Measurements from ENCODE around the gene SYNCRIP.

SYNCRIP gene

DNA sequence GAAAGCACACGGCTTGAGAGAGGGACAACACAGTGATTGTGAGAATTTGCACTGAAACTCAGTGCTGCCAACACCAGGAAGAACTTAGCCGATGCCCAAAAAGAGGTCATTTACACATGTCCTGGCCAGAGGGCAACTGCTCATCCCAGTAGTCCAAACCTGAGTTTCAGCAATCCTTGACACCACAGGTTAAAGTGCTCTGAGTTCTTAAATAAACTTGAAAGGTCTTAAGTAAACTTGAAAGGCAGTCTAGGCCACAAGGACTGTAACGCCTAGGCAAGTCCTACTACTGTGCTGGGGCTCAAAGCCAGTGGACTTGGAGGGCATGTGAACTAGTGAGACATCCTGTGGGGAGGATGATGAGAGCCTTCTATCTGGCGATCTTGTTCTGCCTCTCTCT is 63.1 kb downstream of the SYNCRIP start:
- Histone ChIP-seq H3K4me3 (replicated peaks; ENCODE audit: low read depth, low read length) (no peak overlapping the region), H3K27me3 (replicated peaks; ENCODE audit: control insufficient read depth, insufficient read depth, low read length) (no peaks in the 10 kb centered on the region), H3K36me3 (ENCODE audit: control insufficient read depth, insufficient read depth, low read length) (no peaks in the 10 kb centered on the region; the same call in 1 of the 2 replicates)
- no peak for DNase-seq (ENCODE audit: extremely low read depth, insufficient read length)
- TF ChIP-seq, protein P1, sequence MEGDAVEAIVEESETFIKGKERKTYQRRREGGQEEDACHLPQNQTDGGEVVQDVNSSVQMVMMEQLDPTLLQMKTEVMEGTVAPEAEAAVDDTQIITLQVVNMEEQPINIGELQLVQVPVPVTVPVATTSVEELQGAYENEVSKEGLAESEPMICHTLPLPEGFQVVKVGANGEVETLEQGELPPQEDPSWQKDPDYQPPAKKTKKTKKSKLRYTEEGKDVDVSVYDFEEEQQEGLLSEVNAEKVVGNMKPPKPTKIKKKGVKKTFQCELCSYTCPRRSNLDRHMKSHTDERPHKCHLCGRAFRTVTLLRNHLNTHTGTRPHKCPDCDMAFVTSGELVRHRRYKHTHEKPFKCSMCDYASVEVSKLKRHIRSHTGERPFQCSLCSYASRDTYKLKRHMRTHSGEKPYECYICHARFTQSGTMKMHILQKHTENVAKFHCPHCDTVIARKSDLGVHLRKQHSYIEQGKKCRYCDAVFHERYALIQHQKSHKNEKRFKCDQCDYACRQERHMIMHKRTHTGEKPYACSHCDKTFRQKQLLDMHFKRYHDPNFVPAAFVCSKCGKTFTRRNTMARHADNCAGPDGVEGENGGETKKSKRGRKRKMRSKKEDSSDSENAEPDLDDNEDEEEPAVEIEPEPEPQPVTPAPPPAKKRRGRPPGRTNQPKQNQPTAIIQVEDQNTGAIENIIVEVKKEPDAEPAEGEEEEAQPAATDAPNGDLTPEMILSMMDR (IDR thresholded peaks at IDR 0.05; ENCODE audit: insufficient read depth, low read length, poor library complexity, severe bottlenecking), result no peak

DNA sequence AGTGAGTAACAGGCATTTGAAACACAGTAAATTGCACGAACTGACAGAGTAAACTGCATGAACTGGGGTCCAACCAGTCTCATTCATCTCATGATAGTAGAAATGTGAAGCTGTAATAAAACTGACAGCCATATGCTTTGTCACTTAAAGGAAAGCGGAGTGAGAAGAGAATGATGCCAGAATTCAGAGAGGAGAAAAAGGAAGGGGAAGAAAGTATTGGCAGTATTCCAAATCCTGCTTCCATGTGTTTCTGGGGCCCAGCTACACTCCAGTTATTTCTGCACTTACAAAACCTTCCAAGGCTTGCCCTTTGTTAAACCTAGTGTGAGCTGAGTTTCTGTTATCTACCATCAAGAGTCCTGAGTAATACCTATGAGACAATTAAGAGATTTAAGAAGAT is 66.2 kb downstream of the SYNCRIP start:
- H3K27me3 ChIP-seq (replicated peaks; ENCODE audit: control insufficient read depth, insufficient read depth, low read length), result no peaks in the 10 kb centered on the region
- DNase-seq (ENCODE audit: extremely low read depth, insufficient read length), result no peak
- H3K4me3 ChIP-seq (replicated peaks; ENCODE audit: low read depth, low read length), result no peak overlapping the region
- TF ChIP-seq, protein P1 (IDR thresholded peaks at IDR 0.05; ENCODE audit: insufficient read depth, low read length, poor library complexity, severe bottlenecking), result no peak
- H3K36me3 ChIP-seq (ENCODE audit: control insufficient read depth, insufficient read depth, low read length), result no peaks in the 10 kb centered on the region; the same call in 1 of the 2 replicates

DNA sequence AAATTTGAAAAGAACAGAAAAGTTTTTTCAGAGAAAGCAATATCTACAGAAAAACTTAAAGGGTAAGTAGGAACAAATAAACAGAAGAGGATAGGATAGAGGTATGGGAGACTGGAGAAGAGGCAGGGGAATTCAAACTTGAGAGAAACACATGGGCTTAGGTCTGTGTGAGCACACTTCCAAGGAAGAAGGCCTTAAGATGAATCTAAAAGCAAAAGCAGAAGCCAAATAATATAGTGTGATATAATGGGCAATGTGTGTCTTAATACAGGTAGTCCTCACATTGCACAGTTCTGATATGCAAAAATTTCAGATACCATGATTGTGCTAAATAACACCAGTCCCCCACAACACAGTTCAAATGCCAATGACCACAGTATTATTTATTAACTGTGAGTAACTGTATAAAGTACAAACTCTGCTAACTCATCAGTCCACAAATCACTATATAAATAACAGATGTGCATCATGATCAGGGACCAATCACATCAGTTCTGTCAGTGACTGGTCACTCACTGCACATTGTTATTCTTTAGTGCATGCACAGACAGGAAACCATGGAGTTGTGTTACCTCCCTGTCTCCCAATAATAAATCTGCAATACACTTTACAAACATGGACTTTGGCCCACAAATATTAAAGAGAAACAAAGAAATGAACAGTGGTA is 67.6 kb downstream of the SYNCRIP start:
- no peak overlapping the region for H3K4me3 ChIP-seq (replicated peaks; ENCODE audit: low read depth, low read length)
- no peaks in the 10 kb centered on the region; the same call in 1 of the 2 replicates for H3K36me3 ChIP-seq (ENCODE audit: control insufficient read depth, insufficient read depth, low read length)
- H3K27me3 ChIP-seq (replicated peaks; ENCODE audit: control insufficient read depth, insufficient read depth, low read length), result no peaks in the 10 kb centered on the region
- TF ChIP-seq, protein P1 (IDR thresholded peaks at IDR 0.05; ENCODE audit: insufficient read depth, low read length, poor library complexity, severe bottlenecking), result no peak
- no peak for DNase-seq (ENCODE audit: extremely low read depth, insufficient read length)

DNA sequence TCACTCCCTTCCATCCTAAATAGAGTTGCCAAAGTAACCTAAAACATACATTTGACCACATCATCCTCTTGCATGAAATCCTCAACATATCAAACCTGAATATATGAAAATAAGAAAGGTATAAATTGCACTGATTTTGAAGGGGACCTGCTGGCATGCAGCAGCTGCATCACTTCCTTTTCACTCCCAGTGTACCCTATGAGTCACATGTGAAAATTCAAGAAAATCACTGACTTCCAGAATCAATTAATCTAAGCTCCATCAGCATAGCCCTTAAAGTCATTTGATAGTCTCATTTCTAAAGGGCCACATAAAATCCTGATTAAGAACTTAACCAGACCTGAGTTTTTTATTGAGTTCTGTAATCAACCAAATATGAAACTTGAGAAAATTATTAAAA is 73.4 kb downstream of the SYNCRIP start:
- Histone ChIP-seq H3K4me3 (replicated peaks; ENCODE audit: low read depth, low read length) (no peak overlapping the region), H3K36me3 (ENCODE audit: control insufficient read depth, insufficient read depth, low read length) (no peaks in the 10 kb centered on the region; the same call in 1 of the 2 replicates), H3K27me3 (replicated peaks; ENCODE audit: control insufficient read depth, insufficient read depth, low read length) (no peaks in the 10 kb centered on the region)
- TF ChIP-seq, protein P1 (IDR thresholded peaks at IDR 0.05; ENCODE audit: insufficient read depth, low read length, poor library complexity, severe bottlenecking), result no peak
- DNase-seq (ENCODE audit: extremely low read depth, insufficient read length), result no peak

DNA sequence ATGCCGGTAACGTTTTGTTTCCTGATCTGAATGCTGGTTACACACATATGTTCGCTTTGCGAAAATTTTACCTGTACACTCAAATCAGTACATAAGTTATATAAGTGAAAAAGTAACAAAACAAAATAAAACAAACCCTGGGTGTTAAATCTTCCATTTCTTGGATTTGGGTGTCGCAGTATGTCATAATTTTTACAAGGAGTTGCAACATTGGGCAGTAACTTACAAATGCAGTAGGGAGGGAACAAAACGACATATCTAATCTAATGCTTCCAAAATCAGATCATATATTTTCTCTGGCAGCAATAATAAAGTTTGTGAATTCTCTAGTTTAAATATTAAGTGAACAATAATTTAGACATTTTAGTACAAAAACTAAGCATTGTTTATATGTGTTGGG is 74.3 kb downstream of the SYNCRIP start:
- DNase-seq (ENCODE audit: extremely low read depth, insufficient read length), result no peak
- H3K4me3 ChIP-seq (replicated peaks; ENCODE audit: low read depth, low read length), result no peak overlapping the region
- H3K36me3 ChIP-seq (ENCODE audit: control insufficient read depth, insufficient read depth, low read length), result no peaks in the 10 kb centered on the region; the same call in 1 of the 2 replicates

More for the DNA sequence above, 74.3 kb downstream of the SYNCRIP start:
- TF ChIP-seq, protein P1 (IDR thresholded peaks at IDR 0.05; ENCODE audit: insufficient read depth, low read length, poor library complexity, severe bottlenecking), result no peak
- H3K27me3 ChIP-seq (replicated peaks; ENCODE audit: control insufficient read depth, insufficient read depth, low read length), result no peaks in the 10 kb centered on the region

All from GM06990 (cell line).